SK-N-SH (cell line): Measurements from ENCODE around the gene AJM1. TPM values are rescaled to one million over a fixed set of nuclear protein-coding genes. Genes with fewer than 3 reads are reported as not detected.

Experiments used
- CTCF ChIA-PET: fragments of 300-600, 350-600 bp; formaldehyde crosslinking; extraction: SDS; loops from one replicate; lab custom pipeline; 2021; lab: Yijun Ruan, JAX
- POLR2A ChIA-PET: fragments of 350-600 bp; sonication (Branson Sonifier 250); formaldehyde crosslinking; extraction: SDS; loops from one replicate; lab custom pipeline; 2020; ENCODE audit warnings: antibody characterized with exemption, inconsistent platforms; lab: Yijun Ruan, JAX
- DNase-seq: peaks from one replicate; pipeline ENCODE4 v3.0.0; 2012
- H2AFZ ChIP-seq: fragments of 200-600 bp; sonication (generic); 2 replicates; pipeline ENCODE4 v1.8.1; 2016; ENCODE audit warnings: antibody characterized with exemption, mild to moderate bottlenecking, low read depth
- H3F3A ChIP-seq: fragments of 200-600 bp; sonication (generic); replicated peaks from 2 replicates; pipeline ENCODE3; 2016; ENCODE audit warnings: antibody characterized with exemption, mild to moderate bottlenecking; ENCODE audit not compliant: insufficient read depth
- H3K27ac ChIP-seq, 2 experiments: fragments of 200-500 bp in 1 of 2; fragments of 200-600 bp in 1 of 2; sonication (Bioruptor generic) in 1 of 2; sonication (generic), shearing (Covaris generic) in 1 of 2; 2 replicates each; pipeline versions ENCODE4 v1.5.1 to v1.6.1; 2014 to 2016; ENCODE audit warnings: low read depth in 2 of 2, inconsistent platforms in 1 of 2, low read length in 1 of 2, mild to moderate bottlenecking in 1 of 2, mixed read lengths in 1 of 2
- H3K27me3 ChIP-seq: fragments of 200-600 bp; sonication (generic), shearing (Covaris generic); 2 replicates; pipeline ENCODE4 v1.6.1; 2016; ENCODE audit warnings: mixed run types; ENCODE audit not compliant: insufficient read depth
- H3K36me3 ChIP-seq, 2 experiments: fragments of 200-500 bp in 1 of 2; fragments of 200-600 bp in 1 of 2; sonication (Bioruptor generic) in 1 of 2; sonication (generic) in 1 of 2; replicated peaks in 1 of 2; 2 replicates each; pipeline versions ENCODE3 to v1.5.1; 2014 to 2016; ENCODE audit warnings: low read length in 1 of 2, mild to moderate bottlenecking in 1 of 2; ENCODE audit not compliant: insufficient read depth in 2 of 2, control insufficient read depth in 1 of 2
- H3K4me1 ChIP-seq, 2 experiments: fragments of 200-500 bp in 1 of 2; fragments of 200-600 bp in 1 of 2; sonication (Bioruptor generic) in 1 of 2; sonication (generic), shearing (Covaris generic) in 1 of 2; 2 replicates each; pipeline versions ENCODE4 v1.5.1 to v1.6.1; 2014 to 2016; ENCODE audit warnings: low read depth in 1 of 2, low read length in 1 of 2, mixed run types in 1 of 2; ENCODE audit not compliant: insufficient read depth in 2 of 2, control insufficient read depth in 1 of 2
- H3K4me2 ChIP-seq: fragments of 200-600 bp; sonication (generic), shearing (Covaris generic); 2 replicates; pipeline ENCODE4 v1.6.1; 2017; ENCODE audit warnings: mixed run types
- H3K4me3 ChIP-seq, 2 experiments: fragments of 200-500 bp in 1 of 2; fragments of 200-600 bp in 1 of 2; sonication (Bioruptor generic) in 1 of 2; sonication (generic), shearing (Covaris generic) in 1 of 2; 2 replicates each; pipeline versions ENCODE4 v1.5.1 to v1.8.1; 2014 to 2016; ENCODE audit warnings: low read depth in 2 of 2, inconsistent platforms in 1 of 2, low read length in 1 of 2, mild to moderate bottlenecking in 1 of 2, mixed read lengths in 1 of 2, moderate library complexity in 1 of 2
- H3K79me2 ChIP-seq: fragments of 200-600 bp; sonication (generic); 2 replicates; pipeline ENCODE4 v1.8.1; 2017; ENCODE audit warnings: mild to moderate bottlenecking; ENCODE audit not compliant: insufficient read depth
- H3K9ac ChIP-seq: fragments of 200-600 bp; sonication (generic); 2 replicates; pipeline ENCODE4 v1.6.1; 2017; ENCODE audit warnings: mixed run types
- H3K9me2 ChIP-seq: fragments of 200-600 bp; sonication (generic); 2 replicates; pipeline ENCODE4 v1.6.1; 2017; ENCODE audit warnings: mixed run types
- H3K9me3 ChIP-seq: fragments of 200-600 bp; sonication (generic); 2 replicates; pipeline ENCODE4 v1.6.1; 2017; ENCODE audit warnings: mixed run types, mild to moderate bottlenecking, moderate library complexity
- H4K20me1 ChIP-seq: fragments of 200-600 bp; sonication (generic); 2 replicates; pipeline ENCODE4 v1.6.1; 2017; ENCODE audit warnings: mild to moderate bottlenecking, mixed run types; ENCODE audit not compliant: insufficient read depth
- CHD2 ChIP-seq: fragments of 150-350 bp; IDR thresholded peaks from 2 replicates; pipeline ENCODE4 v1.6.1; 2018; ENCODE audit warnings: low read length; ENCODE audit not compliant: partially characterized antibody
- MEF2A ChIP-seq: IDR thresholded peaks from 2 replicates; pipeline ENCODE4 v1.4.0; 2012; ENCODE audit warnings: low read depth, borderline replicate concordance
- NRF1 ChIP-seq: IDR thresholded peaks from 2 replicates; pipeline ENCODE4 v1.6.1; 2012; ENCODE audit warnings: low read depth, mild to moderate bottlenecking, low read length
- POLR2AphosphoS5 ChIP-seq: IDR thresholded peaks from 2 replicates; pipeline ENCODE4 v1.6.1; 2012; ENCODE audit warnings: low read depth, low read length
- TAF1 ChIP-seq: IDR thresholded peaks from 2 replicates; pipeline ENCODE4 v1.6.1; 2012; ENCODE audit warnings: low read depth, mild to moderate bottlenecking, low read length, moderate library complexity, borderline replicate concordance
- TCF12 ChIP-seq: IDR thresholded peaks from 2 replicates; pipeline ENCODE4 v1.4.0; 2012
- USF1 ChIP-seq: IDR thresholded peaks from 2 replicates; pipeline ENCODE4 v1.4.0; 2012; ENCODE audit warnings: low read depth, borderline replicate concordance
- WGBS: methylation state at CpG from one replicate; pipeline ENCODE4 v1.1.6; 2017; ENCODE audit warnings: low lambda C conversion rate; 5-methylcytosine and 5-hydroxymethylcytosine counted together
- polyA plus RNA-seq, 3 experiments: library from polyadenylated mRNA; depleted of rRNA; stranded (reverse); fragments of >200 nt; gene quantifications; 2 replicates each; pipeline ENCODE4 v1.2.3, GENCODE V29; 2012
- TF ChIP-seq, protein P1 (sequence below): IDR thresholded peaks from 2 replicates; pipeline ENCODE4 v1.4.0; 2012; ENCODE audit warnings: low read depth

AJM1 gene
- polyA plus RNA-seq, 1 of the 3 experiments (the other 2 are of a cell fraction): 2.4 TPM

GRCh38 chr9:136886610-136887597 is 44.6 kb downstream of the AJM1 start:
- POLR2A ChIA-PET: interaction anchor here (0.9 to 1.3 kb wide), 4 partner anchors 17 to 38 kb away, joined by 3 to 4 read pairs (median 3); partner anchors contain the start of gene EDF1
- CTCF ChIA-PET: interaction anchor here (0.6 to 2.2 kb wide), 4 partner anchors 44 to 58 kb away, joined by 3 to 5 read pairs (median 4); partner anchors contain the start of genes AJM1, C8G and FBXW5
- Histone ChIP-seq H3K4me3 (peak overlapping the region; percentile 74 to 86), H4K20me1 (peaks cover 10% of the 10 kb centered on the region; the same call in 1 of the 2 replicates), H3K36me3 (no peaks in the 10 kb centered on the region), H3K9me3 (no peaks in the 10 kb centered on the region), H2AFZ (peak overlapping the region; percentile 51; the same call in 1 of the 2 replicates), H3F3A (no peaks in the 10 kb centered on the region), H3K27ac (peak overlapping the region; percentile 39 to 67), H3K4me1 (peaks cover 0 to 10% of the 10 kb centered on the region in 2 experiments; a peak in 2 of 4 replicates), H3K9ac (peak overlapping the region; percentile 86), H3K79me2 (peaks cover 50% of the 10 kb centered on the region), H3K9me2 (no peaks in the 10 kb centered on the region), H3K4me2 (peak overlapping the region; percentile 100), H3K27me3 (no peaks in the 10 kb centered on the region)
- 5% methylated on average over 19 of the region's 76 CpGs for WGBS
- DNase-seq: peak; percentile 89
- TF ChIP-seq NRF1 (no peak), TAF1 (no peak), POLR2AphosphoS5 (no peak)

DNA sequence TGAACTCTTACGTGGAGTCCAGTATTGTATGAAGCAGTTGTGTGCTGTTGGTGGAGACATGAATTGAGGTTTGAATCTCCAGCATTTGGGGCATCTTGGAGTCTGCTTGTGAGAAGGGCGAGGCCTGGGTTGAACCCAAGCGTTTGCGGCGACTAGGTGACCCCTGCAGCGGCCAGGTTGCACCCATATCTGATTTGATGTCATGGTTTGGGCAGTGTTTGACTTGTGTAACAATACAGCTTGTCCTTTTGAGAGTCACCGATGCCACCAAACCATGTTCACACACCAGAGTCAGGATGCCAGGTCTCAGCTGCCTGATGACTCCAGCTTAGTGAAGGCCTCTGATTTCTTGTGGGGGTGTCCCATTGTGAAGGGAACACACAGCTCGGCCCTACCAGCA is 46.2 kb downstream of the AJM1 start:
- CTCF ChIA-PET: interaction anchor here (1.4 kb wide), 1 partner anchor 138 kb away, joined by 4 read pairs; no protein-coding TSS in a partner anchor

More for the DNA sequence above, 46.2 kb downstream of the AJM1 start:
- H3K9me3 ChIP-seq: no peaks in the 10 kb centered on the region
- H2AFZ ChIP-seq: no peak overlapping the region
- H3K79me2 ChIP-seq: peaks cover 66% of the 10 kb centered on the region
- H3K27ac ChIP-seq: no peak overlapping the region
- no peak overlapping the region for H3K9ac ChIP-seq
- H3K9me2 ChIP-seq: no peaks in the 10 kb centered on the region
- peaks cover 13% of the 10 kb centered on the region; the same call in 1 of the 2 replicates for H4K20me1 ChIP-seq
- H3F3A ChIP-seq: no peaks in the 10 kb centered on the region
- POLR2A ChIA-PET: no interaction called here
- TF ChIP-seq, protein P1, sequence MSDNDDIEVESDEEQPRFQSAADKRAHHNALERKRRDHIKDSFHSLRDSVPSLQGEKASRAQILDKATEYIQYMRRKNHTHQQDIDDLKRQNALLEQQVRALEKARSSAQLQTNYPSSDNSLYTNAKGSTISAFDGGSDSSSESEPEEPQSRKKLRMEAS: no peak
- no peak for TF ChIP-seq MEF2A
- no peak for TF ChIP-seq TCF12
- no peak for TF ChIP-seq CHD2
- no peak for TF ChIP-seq USF1
- no peak for TF ChIP-seq POLR2AphosphoS5
- no peaks in the 10 kb centered on the region for H3K27me3 ChIP-seq
- H3K36me3 ChIP-seq: no peaks in the 10 kb centered on the region
- no peak for DNase-seq
- H3K4me3 ChIP-seq: no peak overlapping the region
- H3K4me2 ChIP-seq: no peak overlapping the region
- 85% methylated on average over 8 of the region's 8 CpGs for WGBS
- H3K4me1 ChIP-seq: peaks cover 0 to 10% of the 10 kb centered on the region in 2 experiments; a peak in 2 of 4 replicates
